Neural cell (in vitro differentiated cells): ENCODE results near the gene TRIM72. TPM values are rescaled to one million over a fixed set of nuclear protein-coding genes. Genes with fewer than 3 reads are reported as not detected.

Experiments
- H2AFZ ChIP-seq: fragments of 200-600, 300-800 bp; sonication (generic), shearing (Covaris generic); 2 replicates; pipeline ENCODE4 v1.6.0; 2014; ENCODE audit warnings: low read depth, mild to moderate bottlenecking, antibody characterized with exemption, low read length, moderate library complexity
- H3F3A ChIP-seq: fragments of 200-600 bp; shearing (Covaris generic); 2 replicates; pipeline ENCODE4 v1.6.1; 2016; ENCODE audit warnings: mild to moderate bottlenecking, moderate library complexity, mixed read lengths, antibody characterized with exemption, low read length; ENCODE audit not compliant: insufficient read depth, poor library complexity, severe bottlenecking
- H3K27ac ChIP-seq: fragments of 200-600, 300-800 bp; sonication (generic), shearing (Covaris generic); 2 replicates; pipeline ENCODE4 v1.5.1; 2014; ENCODE audit warnings: mild to moderate bottlenecking, low read length, moderate library complexity
- H3K27me3 ChIP-seq: fragments of 300-800, 200-600 bp; sonication (generic), shearing (Covaris generic); 2 replicates; pipeline ENCODE4 v1.6.0; 2014; ENCODE audit warnings: mild to moderate bottlenecking, low read depth, low read length, moderate library complexity; ENCODE audit not compliant: insufficient read depth
- H3K36me3 ChIP-seq: fragments of 300-800, 200-600 bp; sonication (generic), shearing (Covaris generic); 2 replicates; pipeline ENCODE4 v1.5.1; 2014; ENCODE audit warnings: mild to moderate bottlenecking, antibody characterized with exemption, low read length, moderate library complexity; ENCODE audit not compliant: insufficient read depth
- H3K4me2 ChIP-seq: fragments of 300-800, 200-600 bp; sonication (generic), shearing (Covaris generic); 2 replicates; pipeline ENCODE4 v1.6.0; 2014; ENCODE audit warnings: mild to moderate bottlenecking, low read length
- H3K4me3 ChIP-seq: fragments of 300-800, 200-600 bp; sonication (generic), shearing (Covaris generic); 2 replicates; pipeline ENCODE4 v1.5.1; 2014; ENCODE audit warnings: mild to moderate bottlenecking, low read length, moderate library complexity
- H3K79me2 ChIP-seq: fragments of 200-600 bp; shearing (Covaris generic); replicated peaks from 2 replicates; pipeline ENCODE4 v1.6.0; 2014; ENCODE audit warnings: mild to moderate bottlenecking, low read length, moderate library complexity; ENCODE audit not compliant: insufficient read depth
- H3K9ac ChIP-seq: fragments of 300-800, 200-600 bp; sonication (generic), shearing (Covaris generic); 2 replicates; pipeline ENCODE4 v1.6.1; 2016; ENCODE audit warnings: mild to moderate bottlenecking, low read length, mixed read lengths
- H3K9me2 ChIP-seq: fragments of 200-600 bp; shearing (Covaris generic); 2 replicates; pipeline ENCODE4 v1.6.1; 2016; ENCODE audit warnings: mild to moderate bottlenecking, low read length, mixed read lengths; ENCODE audit not compliant: insufficient read depth
- H3K9me3 ChIP-seq: fragments of 200-600, 300-800 bp; sonication (generic), shearing (Covaris generic); 2 replicates; pipeline ENCODE4 v1.6.1; 2016; ENCODE audit warnings: mild to moderate bottlenecking, mixed run types, low read length, moderate library complexity, mixed read lengths
- H4K20me1 ChIP-seq: fragments of 200-600 bp; shearing (Covaris generic); 2 replicates; pipeline ENCODE4 v1.6.1; 2016; ENCODE audit warnings: mild to moderate bottlenecking, mixed run types; ENCODE audit not compliant: insufficient read depth
- EP300 ChIP-seq: fragments of 450-650 bp; conservative IDR thresholded peaks from 2 replicates; pipeline ENCODE4 v1.6.1; 2014; ENCODE audit warnings: antibody characterized with exemption, mild to moderate bottlenecking, moderate library complexity; ENCODE audit not compliant: poor library complexity, severe bottlenecking
- EZH2 ChIP-seq: fragments of 200-600, 300-800 bp; shearing (Covaris generic), sonication (generic); IDR thresholded peaks from 2 replicates; pipeline ENCODE4 v1.6.1; 2014; ENCODE audit warnings: antibody characterized with exemption, low read length, borderline replicate concordance, mild to moderate bottlenecking; ENCODE audit not compliant: insufficient read depth, poor library complexity, severe bottlenecking
- MXI1 ChIP-seq: fragments of 450-650 bp; conservative IDR thresholded peaks from 2 replicates; pipeline ENCODE4 v1.6.1; 2014; ENCODE audit warnings: antibody characterized with exemption, mild to moderate bottlenecking; ENCODE audit not compliant: poor library complexity, severe bottlenecking
- POLR2AphosphoS5 ChIP-seq: IDR thresholded peaks from 2 replicates; pipeline ENCODE4 v1.6.1; 2012
- RAD21 ChIP-seq: fragments of 450-650 bp; conservative IDR thresholded peaks from 2 replicates; pipeline ENCODE4 v1.6.1; 2014; ENCODE audit warnings: antibody characterized with exemption, mild to moderate bottlenecking, moderate library complexity
- SMC3 ChIP-seq: fragments of 450-650 bp; conservative IDR thresholded peaks from 2 replicates; pipeline ENCODE4 v1.6.1; 2014; ENCODE audit warnings: antibody characterized with exemption, mild to moderate bottlenecking, moderate library complexity; ENCODE audit not compliant: poor library complexity
- TAF1 ChIP-seq: IDR thresholded peaks from 2 replicates; pipeline ENCODE4 v1.6.1; 2012; ENCODE audit warnings: low read depth
- polyA plus RNA-seq: library from polyadenylated mRNA; depleted of rRNA; stranded (reverse); fragments of >200 nt; gene quantifications from 2 replicates; pipeline ENCODE4 v1.2.3, GENCODE V29; 2014
- TF ChIP-seq, protein P1 (sequence below): IDR thresholded peaks from 2 replicates; pipeline ENCODE4 v1.6.1; 2012; ENCODE audit warnings: borderline replicate concordance
- TF ChIP-seq, protein P2 (sequence below): fragments of 450-650 bp; IDR thresholded peaks from 2 replicates; pipeline ENCODE4 v1.5.1; 2014; ENCODE audit warnings: antibody characterized with exemption, mild to moderate bottlenecking, moderate library complexity; ENCODE audit not compliant: poor library complexity, severe bottlenecking

TRIM72 gene
- polyA plus RNA-seq, 1 donor from 2014 or later = 0.05 TPM

DNA sequence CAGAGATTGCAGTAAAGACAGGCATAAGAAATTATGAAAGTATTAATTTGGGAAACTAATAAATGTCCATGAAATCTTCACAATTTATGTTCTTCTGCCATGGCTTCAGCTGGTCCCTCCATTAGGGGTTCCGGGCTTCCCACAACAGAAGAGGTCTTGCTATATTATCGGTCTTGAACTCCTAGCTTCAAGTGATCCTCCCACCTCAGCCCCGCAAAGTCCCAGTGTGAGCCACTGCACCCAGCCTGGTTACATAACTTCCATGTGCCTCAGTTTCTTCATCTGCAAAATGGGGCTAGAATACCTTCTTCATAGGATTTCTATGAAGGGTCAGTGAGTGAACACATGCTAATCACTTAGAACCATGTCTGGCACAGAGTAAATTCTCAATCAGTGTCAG is 32.4 kb downstream of the TRIM72 start:
- Histone ChIP-seq H3K27ac (no peak overlapping the region), H3K9ac (no peak overlapping the region), H3K27me3 (no peaks in the 10 kb centered on the region), H3K9me2 (no peaks in the 10 kb centered on the region), H3K4me3 (no peak overlapping the region), H3K9me3 (no peaks in the 10 kb centered on the region), H3F3A (no peaks in the 10 kb centered on the region), H3K4me2 (no peak overlapping the region), H3K79me2 (no peaks in the 10 kb centered on the region), H2AFZ (no peak overlapping the region), H4K20me1 (no peaks in the 10 kb centered on the region), H3K36me3 (no peaks in the 10 kb centered on the region)
- TF ChIP-seq, protein P1, sequence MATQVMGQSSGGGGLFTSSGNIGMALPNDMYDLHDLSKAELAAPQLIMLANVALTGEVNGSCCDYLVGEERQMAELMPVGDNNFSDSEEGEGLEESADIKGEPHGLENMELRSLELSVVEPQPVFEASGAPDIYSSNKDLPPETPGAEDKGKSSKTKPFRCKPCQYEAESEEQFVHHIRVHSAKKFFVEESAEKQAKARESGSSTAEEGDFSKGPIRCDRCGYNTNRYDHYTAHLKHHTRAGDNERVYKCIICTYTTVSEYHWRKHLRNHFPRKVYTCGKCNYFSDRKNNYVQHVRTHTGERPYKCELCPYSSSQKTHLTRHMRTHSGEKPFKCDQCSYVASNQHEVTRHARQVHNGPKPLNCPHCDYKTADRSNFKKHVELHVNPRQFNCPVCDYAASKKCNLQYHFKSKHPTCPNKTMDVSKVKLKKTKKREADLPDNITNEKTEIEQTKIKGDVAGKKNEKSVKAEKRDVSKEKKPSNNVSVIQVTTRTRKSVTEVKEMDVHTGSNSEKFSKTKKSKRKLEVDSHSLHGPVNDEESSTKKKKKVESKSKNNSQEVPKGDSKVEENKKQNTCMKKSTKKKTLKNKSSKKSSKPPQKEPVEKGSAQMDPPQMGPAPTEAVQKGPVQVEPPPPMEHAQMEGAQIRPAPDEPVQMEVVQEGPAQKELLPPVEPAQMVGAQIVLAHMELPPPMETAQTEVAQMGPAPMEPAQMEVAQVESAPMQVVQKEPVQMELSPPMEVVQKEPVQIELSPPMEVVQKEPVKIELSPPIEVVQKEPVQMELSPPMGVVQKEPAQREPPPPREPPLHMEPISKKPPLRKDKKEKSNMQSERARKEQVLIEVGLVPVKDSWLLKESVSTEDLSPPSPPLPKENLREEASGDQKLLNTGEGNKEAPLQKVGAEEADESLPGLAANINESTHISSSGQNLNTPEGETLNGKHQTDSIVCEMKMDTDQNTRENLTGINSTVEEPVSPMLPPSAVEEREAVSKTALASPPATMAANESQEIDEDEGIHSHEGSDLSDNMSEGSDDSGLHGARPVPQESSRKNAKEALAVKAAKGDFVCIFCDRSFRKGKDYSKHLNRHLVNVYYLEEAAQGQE = no peak
- TF ChIP-seq TAF1 = no peak
- TF ChIP-seq MXI1 = no peak
- TF ChIP-seq RAD21 = no peak
- no peak for TF ChIP-seq EP300
- TF ChIP-seq, protein P2, sequence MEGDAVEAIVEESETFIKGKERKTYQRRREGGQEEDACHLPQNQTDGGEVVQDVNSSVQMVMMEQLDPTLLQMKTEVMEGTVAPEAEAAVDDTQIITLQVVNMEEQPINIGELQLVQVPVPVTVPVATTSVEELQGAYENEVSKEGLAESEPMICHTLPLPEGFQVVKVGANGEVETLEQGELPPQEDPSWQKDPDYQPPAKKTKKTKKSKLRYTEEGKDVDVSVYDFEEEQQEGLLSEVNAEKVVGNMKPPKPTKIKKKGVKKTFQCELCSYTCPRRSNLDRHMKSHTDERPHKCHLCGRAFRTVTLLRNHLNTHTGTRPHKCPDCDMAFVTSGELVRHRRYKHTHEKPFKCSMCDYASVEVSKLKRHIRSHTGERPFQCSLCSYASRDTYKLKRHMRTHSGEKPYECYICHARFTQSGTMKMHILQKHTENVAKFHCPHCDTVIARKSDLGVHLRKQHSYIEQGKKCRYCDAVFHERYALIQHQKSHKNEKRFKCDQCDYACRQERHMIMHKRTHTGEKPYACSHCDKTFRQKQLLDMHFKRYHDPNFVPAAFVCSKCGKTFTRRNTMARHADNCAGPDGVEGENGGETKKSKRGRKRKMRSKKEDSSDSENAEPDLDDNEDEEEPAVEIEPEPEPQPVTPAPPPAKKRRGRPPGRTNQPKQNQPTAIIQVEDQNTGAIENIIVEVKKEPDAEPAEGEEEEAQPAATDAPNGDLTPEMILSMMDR = no peak
- TF ChIP-seq EZH2 = no peak
- TF ChIP-seq SMC3 = no peak
- no peak for TF ChIP-seq POLR2AphosphoS5

DNA sequence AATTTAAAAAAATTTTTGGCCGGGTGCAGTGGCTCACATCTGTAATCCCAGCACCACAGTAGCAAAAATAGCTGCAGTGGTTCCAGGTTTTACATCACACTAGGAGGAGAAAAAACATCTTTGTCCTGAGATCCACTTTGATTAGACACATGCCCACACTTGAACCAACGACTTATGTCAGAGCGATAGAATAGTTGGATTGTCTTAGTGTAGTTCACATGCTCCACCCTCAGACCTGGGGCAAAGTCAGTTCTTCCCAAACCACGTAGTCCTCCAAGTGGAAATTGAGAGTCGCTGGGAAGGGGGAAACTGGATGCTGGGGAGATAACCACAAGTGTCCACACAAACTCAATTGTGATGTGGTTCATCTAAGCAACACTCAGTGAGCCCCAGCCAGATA is 34.4 kb downstream of the TRIM72 start:
- Histone ChIP-seq H3K27ac (no peak overlapping the region), H3K27me3 (no peaks in the 10 kb centered on the region), H3K36me3 (no peaks in the 10 kb centered on the region), H3K9me2 (no peaks in the 10 kb centered on the region), H3K79me2 (no peaks in the 10 kb centered on the region), H3K4me2 (no peak overlapping the region), H3F3A (no peaks in the 10 kb centered on the region), H4K20me1 (no peaks in the 10 kb centered on the region), H3K4me3 (no peak overlapping the region), H3K9ac (no peak overlapping the region), H2AFZ (no peak overlapping the region), H3K9me3 (no peaks in the 10 kb centered on the region)
- TF ChIP-seq TAF1 = no peak
- TF ChIP-seq, protein P2 = no peak
- no peak for TF ChIP-seq EP300
- no peak for TF ChIP-seq RAD21
- no peak for TF ChIP-seq EZH2
- no peak for TF ChIP-seq POLR2AphosphoS5
- TF ChIP-seq, protein P1 = no peak
- no peak for TF ChIP-seq MXI1
- no peak for TF ChIP-seq SMC3
